ENCODE results near the gene KPNB1.

DNA sequence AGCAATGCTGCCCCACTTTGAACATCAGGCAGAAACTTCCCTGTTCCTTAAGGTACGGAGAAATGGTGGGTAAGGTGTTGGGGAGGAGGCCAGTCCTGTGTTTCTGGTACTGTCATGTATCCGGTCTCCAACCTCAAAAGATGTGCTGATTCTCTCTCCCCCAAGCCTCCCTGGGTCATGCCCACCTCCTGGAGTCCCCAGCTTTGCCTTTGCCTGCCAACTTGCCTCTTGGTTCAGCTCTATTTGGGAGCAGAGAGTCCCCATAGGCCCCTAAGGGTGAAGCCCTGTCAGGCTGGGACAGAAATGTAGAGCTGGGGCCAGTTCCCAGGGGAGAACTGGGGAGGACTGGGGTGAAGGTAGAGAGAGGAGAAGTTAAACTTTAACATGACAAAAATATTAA is 81.7 kb downstream of the KPNB1 start:
- TF ChIP-seq GATA3 (IDR thresholded peaks at IDR 0.05; ENCODE audit: low read depth, low read length): no peak
- TF ChIP-seq GATA2 (IDR thresholded peaks at IDR 0.05; ENCODE audit: low read depth, low read length): no peak
